ENCODE data around the gene AMMECR1L. TPM values are rescaled to one million over a fixed set of nuclear protein-coding genes. Genes with fewer than 3 reads are reported as not detected.
"Not testable (repeated sequence)": the region's sequence is repeated elsewhere in the genome, so short reads cannot be mapped to it uniquely, and the experiment has no call there.

Gene AMMECR1L
- total and polyA plus RNA-seq, 2 of the 4 experiments (the other 2 are of a cell fraction), result 13.4 to 14.0 TPM

DNA sequence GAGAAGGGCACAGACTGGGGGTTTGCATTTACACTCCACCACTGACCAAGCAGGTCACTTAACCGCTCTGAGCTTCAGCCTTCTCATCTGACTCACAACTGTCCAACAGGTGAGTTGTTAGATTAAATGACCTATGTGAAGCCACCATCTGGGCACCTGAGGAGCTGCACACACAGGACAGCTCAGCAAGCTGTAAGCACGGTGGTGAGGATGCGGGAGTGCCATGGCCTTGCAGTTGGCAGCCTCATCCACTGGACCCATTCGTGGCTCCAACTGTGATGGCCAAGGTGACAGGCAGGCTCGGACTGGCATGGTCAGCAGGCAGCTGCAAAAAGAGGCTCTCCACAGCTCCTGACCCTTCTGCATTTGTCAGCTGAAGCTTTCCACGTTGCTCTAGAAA lies 23.3 kb upstream of the AMMECR1L start:
- Histone ChIP-seq H3K9me1 (ENCODE audit: insufficient read depth, low read length) (no peaks in the 10 kb centered on the region), H3K4me2 (ENCODE audit: low read depth, low read length) (no peak overlapping the region), H2BK20ac (ENCODE audit: low read depth, low read length) (no peak overlapping the region), H3K4ac (ENCODE audit: low read depth, low read length) (no peak overlapping the region), H2BK15ac (ENCODE audit: low read depth, low read length) (no peak overlapping the region), H3K14ac (replicated peaks; ENCODE audit: low read depth, low read length) (no peak overlapping the region), H2AK5ac (ENCODE audit: low read depth, low read length) (no peak overlapping the region), H4K8ac (ENCODE audit: low read depth in 2 of 2, low read length in 2 of 2) (no peak overlapping the region), H4K20me1 (ENCODE audit: insufficient read depth, low read length) (no peaks in the 10 kb centered on the region), H4K91ac (ENCODE audit: insufficient read depth, low read depth, low read length) (no peak overlapping the region), H3K9me3 (ENCODE audit: control insufficient read depth, insufficient read depth, low read length) (no peaks in the 10 kb centered on the region), H3K36me3 (ENCODE audit: control insufficient read depth, insufficient read depth, low read length) (no peaks in the 10 kb centered on the region), H2AFZ (replicated peaks; ENCODE audit: low read length, poor library complexity) (no peak overlapping the region), H2AK9ac (replicated peaks; ENCODE audit: low read depth, low read length, poor library complexity) (no peak overlapping the region), H3K56ac (ENCODE audit: extremely low read depth, insufficient read depth, low read length) (no peak overlapping the region), H3K27ac (ENCODE audit: insufficient read depth, low read length) (no peak overlapping the region), H3K27me3 (ENCODE audit: control insufficient read depth, insufficient read depth, low read length) (peaks cover 6% of the 10 kb centered on the region; the same call in 1 of the 2 replicates), H3K4me1 (ENCODE audit: control insufficient read depth, insufficient read depth, low read length) (no peaks in the 10 kb centered on the region), H3K79me1 (ENCODE audit: low read depth in 1 of 2, low read length in 2 of 2) (no peaks in the 10 kb centered on the region), H2BK120ac (ENCODE audit: low read depth, low read length) (no peak overlapping the region), H4K5ac (ENCODE audit: low read depth, low read length) (no peak overlapping the region), H3K9ac (ENCODE audit: low read depth, low read length) (no peak overlapping the region), H3K4me3 (ENCODE audit: insufficient read depth, low read depth, low read length) (no peak overlapping the region), H2BK5ac (ENCODE audit: low read depth, low read length, poor library complexity, severe bottlenecking) (no peak overlapping the region), H3K23ac (ENCODE audit: low read depth, low read length) (no peak overlapping the region), H3K18ac (ENCODE audit: low read depth, low read length) (no peak overlapping the region)
- WGBS, 2 experiments (ENCODE audit: extremely low coverage in 2 of 2, insufficient read length in 1 of 2), result 63% methylated on average over 5 of the region's 6 CpGs; no CpG with 5 or more reads in 1 of the 2 experiments
- BruUV-seq (replicated peaks), result no TSS peak
- no peak for ATAC-seq (ENCODE audit: low read depth)
- intact Hi-C loops (cut with micrococcal nuclease), result no loop called here
- TF ChIP-seq, protein P1, sequence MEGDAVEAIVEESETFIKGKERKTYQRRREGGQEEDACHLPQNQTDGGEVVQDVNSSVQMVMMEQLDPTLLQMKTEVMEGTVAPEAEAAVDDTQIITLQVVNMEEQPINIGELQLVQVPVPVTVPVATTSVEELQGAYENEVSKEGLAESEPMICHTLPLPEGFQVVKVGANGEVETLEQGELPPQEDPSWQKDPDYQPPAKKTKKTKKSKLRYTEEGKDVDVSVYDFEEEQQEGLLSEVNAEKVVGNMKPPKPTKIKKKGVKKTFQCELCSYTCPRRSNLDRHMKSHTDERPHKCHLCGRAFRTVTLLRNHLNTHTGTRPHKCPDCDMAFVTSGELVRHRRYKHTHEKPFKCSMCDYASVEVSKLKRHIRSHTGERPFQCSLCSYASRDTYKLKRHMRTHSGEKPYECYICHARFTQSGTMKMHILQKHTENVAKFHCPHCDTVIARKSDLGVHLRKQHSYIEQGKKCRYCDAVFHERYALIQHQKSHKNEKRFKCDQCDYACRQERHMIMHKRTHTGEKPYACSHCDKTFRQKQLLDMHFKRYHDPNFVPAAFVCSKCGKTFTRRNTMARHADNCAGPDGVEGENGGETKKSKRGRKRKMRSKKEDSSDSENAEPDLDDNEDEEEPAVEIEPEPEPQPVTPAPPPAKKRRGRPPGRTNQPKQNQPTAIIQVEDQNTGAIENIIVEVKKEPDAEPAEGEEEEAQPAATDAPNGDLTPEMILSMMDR (conservative IDR thresholded peaks at IDR 0.05; ENCODE audit: low read depth, low read length), result no peak
- no peak for TF ChIP-seq CHD1 (IDR thresholded peaks at IDR 0.05; ENCODE audit: low read depth, low read length)
- POLR2A ChIA-PET (ENCODE audit: unreplicated experiment), result interaction anchor here (0.6 kb wide), 1 partner anchor 393 kb away, joined by 3 read pairs; no protein-coding TSS in a partner anchor
- in situ Hi-C loops (cut with MboI; ENCODE audit: low sequenced_read_pairs), result no loop called here
- CTCF ChIA-PET, result interaction anchor here (0.6 kb wide), 1 partner anchor 19 kb away, joined by 3 read pairs; no protein-coding TSS in a partner anchor
- dilution Hi-C loops (cut with HindIII; ENCODE audit: low sequenced_read_pairs, unreplicated experiment), result no loop called here
- DNase-seq, result no peak

DNA sequence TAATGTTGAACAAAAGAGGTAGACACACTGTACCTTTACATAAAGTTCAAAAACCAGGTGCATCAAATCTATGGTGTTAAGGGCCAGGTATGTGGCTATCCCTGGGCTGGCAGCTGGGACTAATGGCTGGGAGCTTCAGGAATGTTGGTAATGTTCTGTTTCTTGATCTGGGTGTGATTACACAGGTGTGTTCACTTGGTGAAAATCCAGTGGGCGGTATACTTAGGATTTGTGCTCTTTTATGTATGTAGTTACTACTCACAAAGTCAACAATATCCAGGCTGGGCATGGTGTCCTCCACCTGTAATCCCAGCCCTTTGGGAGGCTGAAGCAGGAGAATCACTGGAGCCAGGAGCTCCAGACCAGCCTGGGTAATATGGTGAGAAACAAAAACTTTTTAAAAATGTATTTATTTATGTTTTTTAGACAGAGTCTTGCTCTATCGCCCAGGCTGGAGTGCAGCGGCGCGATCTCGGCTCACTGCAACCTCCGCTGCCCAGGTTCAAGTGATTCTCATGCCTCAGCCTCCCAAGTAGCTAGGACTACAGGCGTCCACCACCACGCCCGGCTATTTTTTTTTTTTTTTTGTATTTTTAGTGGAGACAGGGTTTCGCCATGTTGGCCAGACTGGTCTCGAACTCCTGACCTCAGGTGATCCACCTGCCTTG lies 22.1 kb upstream of the AMMECR1L start:
- H3K4me1 ChIP-seq (ENCODE audit: control insufficient read depth, insufficient read depth, low read length); intact Hi-C loops (cut with micrococcal nuclease); DNase-seq; H4K8ac ChIP-seq (ENCODE audit: low read depth in 2 of 2, low read length in 2 of 2); H2AK5ac ChIP-seq (ENCODE audit: low read depth, low read length); H4K91ac ChIP-seq (ENCODE audit: insufficient read depth, low read depth, low read length); in situ Hi-C loops (cut with MboI; ENCODE audit: low sequenced_read_pairs); H3K4me3 ChIP-seq (ENCODE audit: insufficient read depth, low read depth, low read length); dilution Hi-C loops (cut with HindIII; ENCODE audit: low sequenced_read_pairs, unreplicated experiment); H3K56ac ChIP-seq (ENCODE audit: extremely low read depth, insufficient read depth, low read length); H2BK20ac ChIP-seq (ENCODE audit: low read depth, low read length); H2AFZ ChIP-seq (replicated peaks; ENCODE audit: low read length, poor library complexity); H3K9ac ChIP-seq (ENCODE audit: low read depth, low read length); H2BK120ac ChIP-seq (ENCODE audit: low read depth, low read length); H4K5ac ChIP-seq (ENCODE audit: low read depth, low read length); H3K23ac ChIP-seq (ENCODE audit: low read depth, low read length); BruUV-seq (replicated peaks); H3K27ac ChIP-seq (ENCODE audit: insufficient read depth, low read length); H3K36me3 ChIP-seq (ENCODE audit: control insufficient read depth, insufficient read depth, low read length); H3K4me2 ChIP-seq (ENCODE audit: low read depth, low read length); H2BK15ac ChIP-seq (ENCODE audit: low read depth, low read length); H2BK5ac ChIP-seq (ENCODE audit: low read depth, low read length, poor library complexity, severe bottlenecking); H3K79me1 ChIP-seq (ENCODE audit: low read depth in 1 of 2, low read length in 2 of 2); H3K18ac ChIP-seq (ENCODE audit: low read depth, low read length); CTCF ChIA-PET; H3K4ac ChIP-seq (ENCODE audit: low read depth, low read length); H3K9me3 ChIP-seq (ENCODE audit: control insufficient read depth, insufficient read depth, low read length); H3K27me3 ChIP-seq (ENCODE audit: control insufficient read depth, insufficient read depth, low read length); H3K9me1 ChIP-seq (ENCODE audit: insufficient read depth, low read length); H2AK9ac ChIP-seq (replicated peaks; ENCODE audit: low read depth, low read length, poor library complexity); ATAC-seq (ENCODE audit: low read depth); H4K20me1 ChIP-seq (ENCODE audit: insufficient read depth, low read length); H3K14ac ChIP-seq (replicated peaks; ENCODE audit: low read depth, low read length): not testable (repeated sequence)
- WGBS, 2 experiments (ENCODE audit: extremely low coverage in 2 of 2, insufficient read length in 1 of 2), result no CpG with 5 or more reads among the region's 12 CpGs
- POLR2A ChIA-PET (ENCODE audit: unreplicated experiment), result interaction anchor here (0.6 kb wide), 1 partner anchor 112 kb away, joined by 3 read pairs; no protein-coding TSS in a partner anchor

Data from IMR-90 (cell line).